ENCODE data around the gene UBE2I.

DNA sequence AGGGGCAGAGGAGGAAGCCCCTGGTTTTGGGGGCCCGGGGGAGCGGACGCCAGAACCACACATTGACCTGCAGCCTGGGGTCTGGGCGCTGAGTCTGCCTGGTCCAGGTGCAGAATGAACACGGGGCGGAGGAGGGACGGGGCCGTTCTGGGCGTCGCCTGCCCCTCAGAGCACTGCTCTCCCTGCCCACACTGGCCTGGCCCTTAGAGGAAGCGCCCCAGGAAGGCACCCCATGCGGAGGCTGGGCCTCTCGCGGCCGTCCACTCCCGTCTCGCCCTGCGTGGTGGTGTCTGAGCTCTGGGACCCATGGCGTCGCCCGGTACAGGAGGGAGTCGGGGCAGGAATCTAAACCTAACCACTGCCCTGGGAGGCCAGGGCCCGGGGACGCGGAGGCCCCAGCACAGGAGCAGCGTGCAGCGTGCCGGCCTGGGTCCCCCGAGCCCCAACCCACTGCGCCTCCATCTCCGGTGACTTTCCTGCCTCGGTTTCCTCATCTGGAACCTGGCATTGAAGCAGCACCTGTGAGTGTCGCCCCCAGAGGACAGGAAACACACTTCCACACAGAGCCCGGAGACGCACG lies 49.2 kb upstream of the UBE2I start:
- TF ChIP-seq, protein P1, sequence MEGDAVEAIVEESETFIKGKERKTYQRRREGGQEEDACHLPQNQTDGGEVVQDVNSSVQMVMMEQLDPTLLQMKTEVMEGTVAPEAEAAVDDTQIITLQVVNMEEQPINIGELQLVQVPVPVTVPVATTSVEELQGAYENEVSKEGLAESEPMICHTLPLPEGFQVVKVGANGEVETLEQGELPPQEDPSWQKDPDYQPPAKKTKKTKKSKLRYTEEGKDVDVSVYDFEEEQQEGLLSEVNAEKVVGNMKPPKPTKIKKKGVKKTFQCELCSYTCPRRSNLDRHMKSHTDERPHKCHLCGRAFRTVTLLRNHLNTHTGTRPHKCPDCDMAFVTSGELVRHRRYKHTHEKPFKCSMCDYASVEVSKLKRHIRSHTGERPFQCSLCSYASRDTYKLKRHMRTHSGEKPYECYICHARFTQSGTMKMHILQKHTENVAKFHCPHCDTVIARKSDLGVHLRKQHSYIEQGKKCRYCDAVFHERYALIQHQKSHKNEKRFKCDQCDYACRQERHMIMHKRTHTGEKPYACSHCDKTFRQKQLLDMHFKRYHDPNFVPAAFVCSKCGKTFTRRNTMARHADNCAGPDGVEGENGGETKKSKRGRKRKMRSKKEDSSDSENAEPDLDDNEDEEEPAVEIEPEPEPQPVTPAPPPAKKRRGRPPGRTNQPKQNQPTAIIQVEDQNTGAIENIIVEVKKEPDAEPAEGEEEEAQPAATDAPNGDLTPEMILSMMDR (conservative IDR thresholded peaks at IDR 0.05 in 1 of 2, IDR thresholded peaks at IDR 0.05 in 1 of 2; ENCODE audit: low read depth in 1 of 2, low read length in 2 of 2): no peak
- TF ChIP-seq EZH2 (IDR thresholded peaks at IDR 0.05; ENCODE audit: low read length, missing control alignments): no peak

Measured in fibroblast of lung (primary cell).